ENCODE data around the gene PEA15.

DNA sequence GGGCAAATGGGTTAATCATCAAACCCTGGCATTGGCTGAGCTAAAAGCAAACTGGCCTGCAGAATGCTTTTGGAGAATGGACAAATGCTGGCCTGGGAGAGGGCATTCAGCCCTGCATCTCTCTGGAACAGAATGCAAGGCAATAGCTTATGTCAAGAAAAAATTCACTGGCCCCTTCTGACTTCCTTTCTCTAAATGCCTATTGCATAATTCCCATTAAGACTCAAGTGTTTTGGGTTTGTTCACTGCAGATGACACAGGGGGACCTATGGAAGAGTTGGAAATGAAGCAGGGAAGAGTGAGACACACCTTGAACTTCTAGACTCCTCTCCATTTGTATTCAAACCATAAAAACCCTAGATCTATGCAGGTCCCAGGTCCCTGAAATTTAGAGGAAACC lies 15.9 kb downstream of the PEA15 start:
- TF ChIP-seq POLR2A (IDR thresholded peaks at IDR 0.05; ENCODE audit: borderline replicate concordance, extremely low read depth, insufficient read depth, insufficient read length) (no peak), SRF (IDR thresholded peaks at IDR 0.05; ENCODE audit: low read depth) (no peak), ZFX (IDR thresholded peaks at IDR 0.05) (no peak), POLR2AphosphoS5 (IDR thresholded peaks at IDR 0.05; ENCODE audit: low read depth, low read length) (no peak), EZH2 (IDR thresholded peaks at IDR 0.05) (no peak), JUND (IDR thresholded peaks at IDR 0.05) (no peak)
- TF ChIP-seq, protein P1, sequence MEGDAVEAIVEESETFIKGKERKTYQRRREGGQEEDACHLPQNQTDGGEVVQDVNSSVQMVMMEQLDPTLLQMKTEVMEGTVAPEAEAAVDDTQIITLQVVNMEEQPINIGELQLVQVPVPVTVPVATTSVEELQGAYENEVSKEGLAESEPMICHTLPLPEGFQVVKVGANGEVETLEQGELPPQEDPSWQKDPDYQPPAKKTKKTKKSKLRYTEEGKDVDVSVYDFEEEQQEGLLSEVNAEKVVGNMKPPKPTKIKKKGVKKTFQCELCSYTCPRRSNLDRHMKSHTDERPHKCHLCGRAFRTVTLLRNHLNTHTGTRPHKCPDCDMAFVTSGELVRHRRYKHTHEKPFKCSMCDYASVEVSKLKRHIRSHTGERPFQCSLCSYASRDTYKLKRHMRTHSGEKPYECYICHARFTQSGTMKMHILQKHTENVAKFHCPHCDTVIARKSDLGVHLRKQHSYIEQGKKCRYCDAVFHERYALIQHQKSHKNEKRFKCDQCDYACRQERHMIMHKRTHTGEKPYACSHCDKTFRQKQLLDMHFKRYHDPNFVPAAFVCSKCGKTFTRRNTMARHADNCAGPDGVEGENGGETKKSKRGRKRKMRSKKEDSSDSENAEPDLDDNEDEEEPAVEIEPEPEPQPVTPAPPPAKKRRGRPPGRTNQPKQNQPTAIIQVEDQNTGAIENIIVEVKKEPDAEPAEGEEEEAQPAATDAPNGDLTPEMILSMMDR (IDR thresholded peaks at IDR 0.05 in 2 of 3, conservative IDR thresholded peaks at IDR 0.05 in 1 of 3; ENCODE audit: borderline replicate concordance in 1 of 3, insufficient read depth in 1 of 3, low read depth in 2 of 3, low read length in 2 of 3): no peak
- TF ChIP-seq, protein P2, sequence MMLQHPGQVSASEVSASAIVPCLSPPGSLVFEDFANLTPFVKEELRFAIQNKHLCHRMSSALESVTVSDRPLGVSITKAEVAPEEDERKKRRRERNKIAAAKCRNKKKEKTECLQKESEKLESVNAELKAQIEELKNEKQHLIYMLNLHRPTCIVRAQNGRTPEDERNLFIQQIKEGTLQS (IDR thresholded peaks at IDR 0.05): no peak
